ENCODE data around the gene NBPF1. TPM values are rescaled to one million over a fixed set of nuclear protein-coding genes. Genes with fewer than 3 reads are reported as not detected.
A peak's percentile ranks its signal among the peaks of the same experiment; 100 is the strongest.
"Not testable (repeated sequence)": the region's sequence is repeated elsewhere in the genome, so short reads cannot be mapped to it uniquely, and the experiment has no call there.

Gene NBPF1
- total and polyA plus RNA-seq, 5 experiments from 2014 or later = 9.1 to 48.1 (median 18.9) TPM

GRCh38 chr1:16516694-16517410 lies 96.5 kb downstream of the NBPF1 start:
- H3K9me3 Mint-ChIP-seq, H3K27ac Mint-ChIP-seq, POLR2A ChIA-PET, H3K4me1 Mint-ChIP-seq, DNase-seq, ATAC-seq, H3K36me3 Mint-ChIP-seq, H3K4me3 Mint-ChIP-seq: not testable (repeated sequence)
- H3K27me3 Mint-ChIP-seq = peaks cover 13 to 37% (median 26%) of the 10 kb centered on the region in 5 donors

- peaks cover 10 to 17% (median 10%) of the 10 kb centered on the region in 5 donors for H3K27me3 Mint-ChIP-seq
Measured at GRCh38 chr1:16514107-16515055, 99.0 kb downstream of the NBPF1 start, which contains the start of gene RNU1-1. TSS of gene RNU1-1 (minus strand) at chr1:16514285.

GRCh38 chr1:16513412-16514106 lies 99.8 kb downstream of the NBPF1 start:
- H3K27me3 Mint-ChIP-seq, H3K36me3 Mint-ChIP-seq, H3K4me1 Mint-ChIP-seq, H3K27ac Mint-ChIP-seq, H3K4me3 Mint-ChIP-seq, H3K9me3 Mint-ChIP-seq: not testable (repeated sequence)
- POLR2A ChIA-PET = interaction anchor here (0.6 to 1.8 kb wide), 10 partner anchors 14 to 401 kb away, joined by 3 to 14 read pairs (median 6); partner anchors contain the start of gene NECAP2
- peak; percentile 97 to 98 for ATAC-seq
- DNase-seq = peak in 7 of 10 donors; percentile 44 to 86 (median 59)

More at GRCh38 chr1:16514107-16515055, 99.0 kb downstream of the NBPF1 start, which contains the start of gene RNU1-1:
- not testable (repeated sequence) for H3K9me3 Mint-ChIP-seq, H3K27ac Mint-ChIP-seq, H3K4me1 Mint-ChIP-seq, H3K36me3 Mint-ChIP-seq
- peak; percentile 54 to 95 (median 80) for DNase-seq
- peak within 1 kb of the TSS in 1 of 10 donors; percentile 64 for H3K4me3 Mint-ChIP-seq
- peak; percentile 51 to 64 for ATAC-seq
- POLR2A ChIA-PET = interaction anchor here (0.8 to 1.8 kb wide), 7 partner anchors 15 to 400 kb away, joined by 3 to 14 read pairs (median 6); partner anchors contain the start of gene NECAP2

GRCh38 chr1:16512624-16513411 lies 100.5 kb downstream of the NBPF1 start:
- H3K27ac Mint-ChIP-seq, H3K36me3 Mint-ChIP-seq, H3K4me3 Mint-ChIP-seq, ATAC-seq, H3K9me3 Mint-ChIP-seq, H3K4me1 Mint-ChIP-seq, H3K27me3 Mint-ChIP-seq: not testable (repeated sequence)
- POLR2A ChIA-PET = interaction anchor here (0.6 to 1.8 kb wide), 4 partner anchors 13 to 392 kb away, joined by 6 to 14 read pairs (median 8); no protein-coding TSS in a partner anchor
- DNase-seq = peak in 3 of 10 donors; percentile 25 to 38 (median 28)

Other genes with a start within 250 kb of the NBPF1 start
- 10 to 100 TPM; 90.0 to 93.6 TPM for gene SZRD1, start 246.3 kb downstream of the NBPF1 start, total RNA-seq
- gene SZRD1, start 246.3 kb downstream of the NBPF1 start, polyA plus RNA-seq = 10 to 100 TPM; 47.5 to 50.1 (median 49.7) TPM
- not detected for gene SPATA21, start 176.1 kb downstream of the NBPF1 start, total RNA-seq
- gene SPATA21, start 176.1 kb downstream of the NBPF1 start, polyA plus RNA-seq = not detected
- 100 to 1,000 TPM; 142 to 146 TPM for gene NECAP2, start 172.8 kb downstream of the NBPF1 start, total RNA-seq
- gene NECAP2, start 172.8 kb downstream of the NBPF1 start, polyA plus RNA-seq = 100 to 1,000 TPM; 137 to 176 (median 171) TPM
- 1,000 to 10,000 TPM; 3,449 to 3,916 TPM for gene RNU1-1, start 99.3 kb downstream of the NBPF1 start, total RNA-seq
- gene RNU1-1, start 99.3 kb downstream of the NBPF1 start, polyA plus RNA-seq = 10 to 100 TPM in 1 of 3 donors, not detected in 2; 22.6 TPM
- 1,000 to 10,000 TPM; 3,449 to 3,916 TPM for gene RNU1-3, start 53.4 kb upstream of the NBPF1 start, total RNA-seq
- 10 to 100 TPM in 1 of 3 donors, not detected in 2; 22.6 TPM for gene RNU1-3, start 53.4 kb upstream of the NBPF1 start, polyA plus RNA-seq
- 1,000 to 10,000 TPM; 3,449 to 3,916 TPM for gene RNU1-4, start 127.0 kb upstream of the NBPF1 start, total RNA-seq
- 10 to 100 TPM in 1 of 3 donors, not detected in 2; 22.6 TPM for gene RNU1-4, start 127.0 kb upstream of the NBPF1 start, polyA plus RNA-seq